Thyroid gland (tissue), 4 donors: ENCODE measurements around the gene RHOG. TPM values are rescaled to one million over a fixed set of nuclear protein-coding genes. Genes with fewer than 3 reads are reported as not detected.

Source experiments
- DNase-seq, 2 donors: peaks; one replicate each; pipeline ENCODE4 v3.0.0-alpha.2; 2019
- H3K27ac ChIP-seq, 3 donors: fragments of 200-600 bp; sonication (generic); 1 replicate in 2 of 3; 2 replicates in 1 of 3; pipeline ENCODE4 v1.5.1; 2016 to 2019; ENCODE audit warnings: mild to moderate bottlenecking in 1 of 3, moderate library complexity in 1 of 3
- H3K27me3 ChIP-seq: fragments of 200-600 bp; sonication (generic); one replicate; pipeline ENCODE4 v1.5.1; 2019
- H3K36me3 ChIP-seq, 2 donors: fragments of 200-600 bp; sonication (generic); one replicate each; pipeline ENCODE4 v1.5.1; 2016 to 2019
- H3K4me1 ChIP-seq, 2 donors: fragments of 200-600 bp; sonication (generic); one replicate each; pipeline ENCODE4 v1.5.1; 2017 to 2019
- H3K4me3 ChIP-seq, 3 donors: fragments of 200-600 bp; sonication (generic); replicated peaks in 1 of 3; 1 replicate in 2 of 3; 2 replicates in 1 of 3; pipeline ENCODE4 v1.5.1; 2016; ENCODE audit warnings: mild to moderate bottlenecking in 1 of 3
- H3K9me3 ChIP-seq: fragments of 200-600 bp; sonication (generic); one replicate; pipeline ENCODE4 v1.5.1; 2017
- POLR2A ChIP-seq, 2 donors: fragments of 450-650 bp; IDR thresholded peaks; one replicate each; pipeline ENCODE4 v1.6.1; 2017; ENCODE audit warnings: antibody characterized with exemption in 2 of 2, mild to moderate bottlenecking in 2 of 2, moderate library complexity in 1 of 2
- WGBS, 2 donors: methylation state at CpG; one replicate each; pipeline ENCODE4 v1.1.5; 2017; 5-methylcytosine and 5-hydroxymethylcytosine counted together
- intact Hi-C: fragments of 100-400 bp; cut with DNase I; formaldehyde crosslinking; loops from one replicate; pipeline ENCODE4 v1.15.1; 2023
- total RNA-seq, 4 donors: library from RNA; depleted of rRNA; stranded (reverse); fragments of >200 nt; gene quantifications; one replicate each; pipeline ENCODE4 v1.2.3, GENCODE V29; 2016
- TF ChIP-seq, protein P1 (sequence below), 6 experiments: fragments of 200-600 bp in 3 of 6; fragments of 450-650 bp in 3 of 6; sonication (generic) in 3 of 6; IDR thresholded peaks; one replicate each; pipeline ENCODE4 v1.5.1; 2016 to 2019; ENCODE audit warnings: antibody characterized with exemption in 6 of 6, mild to moderate bottlenecking in 2 of 6, inconsistent platforms in 1 of 6, moderate library complexity in 1 of 6

The RHOG gene
- total RNA-seq, 4 donors from 2014 or later: 17.3 to 39.0 (median 27.8) TPM

DNA sequence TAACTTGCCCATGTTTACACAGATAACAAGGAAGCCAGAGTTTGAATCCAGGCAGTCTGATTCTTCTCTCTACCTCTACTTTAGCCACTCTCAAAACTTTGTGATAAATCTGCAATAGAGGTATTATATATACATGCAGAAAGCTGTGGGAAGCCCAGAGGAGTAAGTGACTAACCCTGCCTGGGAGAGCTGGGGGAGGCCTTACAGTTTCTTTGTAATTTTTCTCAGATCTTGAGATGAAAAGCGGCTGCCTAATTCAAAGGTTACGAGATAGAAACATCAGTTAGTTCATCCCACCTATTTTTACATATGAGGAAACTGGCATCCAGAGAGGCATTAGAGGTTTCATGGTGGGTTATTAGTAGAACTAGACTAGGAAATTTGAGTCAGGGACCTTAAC is 19.6 kb upstream of the RHOG start:
- TF ChIP-seq, protein P1, sequence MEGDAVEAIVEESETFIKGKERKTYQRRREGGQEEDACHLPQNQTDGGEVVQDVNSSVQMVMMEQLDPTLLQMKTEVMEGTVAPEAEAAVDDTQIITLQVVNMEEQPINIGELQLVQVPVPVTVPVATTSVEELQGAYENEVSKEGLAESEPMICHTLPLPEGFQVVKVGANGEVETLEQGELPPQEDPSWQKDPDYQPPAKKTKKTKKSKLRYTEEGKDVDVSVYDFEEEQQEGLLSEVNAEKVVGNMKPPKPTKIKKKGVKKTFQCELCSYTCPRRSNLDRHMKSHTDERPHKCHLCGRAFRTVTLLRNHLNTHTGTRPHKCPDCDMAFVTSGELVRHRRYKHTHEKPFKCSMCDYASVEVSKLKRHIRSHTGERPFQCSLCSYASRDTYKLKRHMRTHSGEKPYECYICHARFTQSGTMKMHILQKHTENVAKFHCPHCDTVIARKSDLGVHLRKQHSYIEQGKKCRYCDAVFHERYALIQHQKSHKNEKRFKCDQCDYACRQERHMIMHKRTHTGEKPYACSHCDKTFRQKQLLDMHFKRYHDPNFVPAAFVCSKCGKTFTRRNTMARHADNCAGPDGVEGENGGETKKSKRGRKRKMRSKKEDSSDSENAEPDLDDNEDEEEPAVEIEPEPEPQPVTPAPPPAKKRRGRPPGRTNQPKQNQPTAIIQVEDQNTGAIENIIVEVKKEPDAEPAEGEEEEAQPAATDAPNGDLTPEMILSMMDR (IDR thresholded peaks at IDR 0.05): no peak
- no peak for TF ChIP-seq POLR2A (IDR thresholded peaks at IDR 0.05)
- WGBS, 2 donors: 94 to 98% methylated on average over 2 of the region's 2 CpGs
- H3K4me3 ChIP-seq: no peak overlapping the region
- H3K27me3 ChIP-seq: no peaks in the 10 kb centered on the region
- H3K4me1 ChIP-seq: peaks cover 66 to 72% of the 10 kb centered on the region in 2 donors
- H3K27ac ChIP-seq: peak overlapping the region; percentile 31 to 95 (median 45)
- no peak for DNase-seq
- H3K9me3 ChIP-seq: no peaks in the 10 kb centered on the region
- no peaks in the 10 kb centered on the region for H3K36me3 ChIP-seq
- intact Hi-C loops: no loop called here

DNA sequence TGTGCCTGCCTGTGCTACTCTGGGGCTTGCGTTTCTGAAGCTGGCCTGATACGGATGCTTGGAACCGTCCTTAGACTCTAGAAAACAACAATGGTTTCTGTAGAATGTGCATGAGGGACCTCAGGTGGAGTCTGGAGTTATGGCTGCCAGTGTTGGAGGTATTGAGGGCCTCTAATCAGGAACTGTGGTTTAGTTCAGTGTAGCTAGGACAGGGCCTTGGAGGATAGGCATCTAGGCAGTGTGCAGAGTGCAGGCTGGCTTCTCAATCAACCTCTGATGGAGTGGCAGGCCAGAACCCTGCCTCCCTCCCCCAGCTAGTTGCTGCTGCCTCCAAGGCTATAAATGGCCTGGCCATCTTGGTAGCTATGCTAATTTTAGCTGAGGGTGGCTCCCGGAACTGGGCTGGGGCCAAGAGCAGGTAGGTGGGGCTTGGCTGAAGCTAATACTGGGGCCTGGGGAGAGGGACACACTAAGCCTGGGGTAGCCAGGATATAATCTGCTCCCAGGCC is 18.7 kb upstream of the RHOG start:
- peaks cover 59 to 66% of the 10 kb centered on the region in 2 donors for H3K4me1 ChIP-seq
- H3K27ac ChIP-seq: peak overlapping the region; percentile 64 to 95 (median 95)
- intact Hi-C loops: loop anchor here (5.0 kb wide), 1 partner anchor 88 kb away; no protein-coding TSS in a partner anchor
- WGBS, 2 donors: 55% methylated on average over 4 of the region's 4 CpGs
- peak in 1 of 2 donors; percentile 21 for TF ChIP-seq POLR2A (IDR thresholded peaks at IDR 0.05)
- TF ChIP-seq, protein P1 (IDR thresholded peaks at IDR 0.05): no peak
- H3K36me3 ChIP-seq: no peaks in the 10 kb centered on the region
- no peaks in the 10 kb centered on the region for H3K27me3 ChIP-seq
- H3K4me3 ChIP-seq: peak overlapping the region in 1 of 3 donors; percentile 4
- H3K9me3 ChIP-seq: no peaks in the 10 kb centered on the region
- DNase-seq: peak; percentile 50 to 57

DNA sequence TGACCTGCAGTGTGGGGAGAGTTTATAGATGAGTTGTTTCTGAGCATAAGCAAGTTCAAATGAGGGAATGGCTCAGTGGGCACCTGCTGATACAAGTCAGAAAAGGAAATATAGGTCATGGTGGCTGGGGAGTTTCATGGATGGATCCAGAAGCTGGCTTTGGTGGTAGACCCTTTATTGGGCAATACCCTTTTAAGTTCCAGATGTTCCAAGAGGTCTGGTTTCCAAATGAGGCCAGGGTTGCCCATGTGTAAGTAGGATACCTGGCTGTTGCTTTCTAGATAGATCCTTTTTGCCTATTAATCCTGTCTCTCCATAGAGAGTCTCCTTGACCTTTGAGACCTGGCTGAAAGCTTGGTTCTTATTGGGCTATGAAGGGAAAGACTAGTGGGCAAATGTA is 16.9 kb upstream of the RHOG start:
- no peaks in the 10 kb centered on the region for H3K27me3 ChIP-seq
- no peaks in the 10 kb centered on the region for H3K9me3 ChIP-seq
- peak overlapping the region; percentile 18 to 95 (median 95) for H3K27ac ChIP-seq
- H3K36me3 ChIP-seq: no peaks in the 10 kb centered on the region
- TF ChIP-seq, protein P1 (IDR thresholded peaks at IDR 0.05): no peak
- TF ChIP-seq POLR2A (IDR thresholded peaks at IDR 0.05): peak in 1 of 2 donors; percentile 20
- peak overlapping the region in 1 of 3 donors; percentile 11 for H3K4me3 ChIP-seq
- H3K4me1 ChIP-seq: peaks cover 60 to 64% of the 10 kb centered on the region in 2 donors
- intact Hi-C loops: loop anchor here (5.0 kb wide), 1 partner anchor 90 kb away; no protein-coding TSS in a partner anchor
- no peak for DNase-seq

DNA sequence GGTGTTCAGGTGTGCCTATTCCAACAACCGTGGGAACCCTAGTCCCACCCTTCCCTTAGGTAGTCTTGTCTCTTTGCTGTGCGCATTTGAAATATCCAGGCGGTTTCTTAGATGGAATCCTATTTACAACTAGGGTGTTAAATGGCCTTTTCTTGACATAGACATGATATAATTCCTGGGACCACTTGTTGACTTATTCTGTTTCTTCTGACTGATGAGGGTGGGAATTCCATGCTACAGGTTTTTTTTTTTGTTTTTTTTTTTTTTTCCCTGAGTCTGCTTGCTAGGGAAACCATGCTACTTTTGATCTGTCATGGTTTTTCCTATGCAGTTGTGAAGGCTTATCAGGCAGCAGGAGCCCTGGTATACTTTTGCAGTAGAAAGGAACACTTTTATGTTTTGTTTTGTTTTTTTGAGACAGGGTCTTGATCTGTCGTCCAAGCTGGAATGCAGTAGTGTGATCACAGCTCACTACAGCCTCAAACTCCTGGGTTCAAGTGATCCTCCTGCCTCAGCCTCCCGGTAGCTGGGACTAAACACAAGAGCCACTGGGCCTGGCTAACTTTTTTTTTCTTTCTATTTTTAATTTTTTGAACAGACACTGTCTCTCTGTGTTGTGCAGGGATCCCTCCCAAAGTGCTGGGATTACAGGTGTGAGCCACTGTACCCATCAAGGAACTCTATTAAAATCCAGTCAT is 16.2 kb upstream of the RHOG start:
- peak overlapping the region; percentile 93 to 95 (median 95) for H3K27ac ChIP-seq
- DNase-seq: no peak
- TF ChIP-seq, protein P1 (IDR thresholded peaks at IDR 0.05): no peak
- TF ChIP-seq POLR2A (IDR thresholded peaks at IDR 0.05): no peak
- intact Hi-C loops: loop anchor here (5.0 kb wide), 1 partner anchor 90 kb away; no protein-coding TSS in a partner anchor
- 50 to 60% methylated on average over 5 of the region's 5 CpGs for WGBS, 2 donors
- no peaks in the 10 kb centered on the region for H3K9me3 ChIP-seq
- H3K4me1 ChIP-seq: peaks cover 56 to 64% of the 10 kb centered on the region in 2 donors
- peak overlapping the region in 1 of 3 donors; percentile 93 for H3K4me3 ChIP-seq
- no peaks in the 10 kb centered on the region for H3K36me3 ChIP-seq
- H3K27me3 ChIP-seq: no peaks in the 10 kb centered on the region
